Erythroblast (primary cell): ENCODE measurements around the gene PTK6.

Source experiments
- GATA1 ChIP-seq: IDR thresholded peaks from 2 replicates; pipeline ENCODE4 v1.6.1; 2011; ENCODE audit warnings: low read depth, mild to moderate bottlenecking, control low read depth, low read length, moderate library complexity
- POLR2A ChIP-seq: IDR thresholded peaks from 2 replicates; pipeline ENCODE4 v1.6.1; 2011; ENCODE audit warnings: mild to moderate bottlenecking, low read length

- TF ChIP-seq POLR2A (no peak), GATA1 (no peak)
These were observed 37.9 kb upstream of the PTK6 start for GRCh38 chr20:63574829-63575743.
